Esophagus mucosa (tissue), 1 donor: ENCODE results near the gene PIK3CD. TPM values are rescaled to one million over a fixed set of nuclear protein-coding genes. Genes with fewer than 3 reads are reported as not detected.

Experiments used
- ATAC-seq: fragments of 200-7000 bp; cut with Tn5 transposase; one replicate; pipeline ENCODE4 v1.9.1; 2020
- total RNA-seq: library from RNA; stranded (reverse); gene quantifications from one replicate; pipeline ENCODE4 v1.2.4, GENCODE V29; 2023
- donor health status: DM: yes; HTN: yes; CAD: no.

Gene PIK3CD
- total RNA-seq, 1 donor from 2014 or later: 6.2 TPM

GRCh38 chr1:9776685-9777084 is 125.2 kb downstream of the PIK3CD start:
- ATAC-seq: no peak

Other genes starting within 250 kb of the PIK3CD start
- 3.6 TPM for gene SLC25A33, start 112.3 kb upstream of the PIK3CD start, total RNA-seq
- gene TMEM201, start 62.8 kb upstream of the PIK3CD start, total RNA-seq: 7.7 TPM
- gene CLSTN1, start 172.2 kb downstream of the PIK3CD start, total RNA-seq: 121 TPM